MM.1S (cell line): ENCODE data around the gene YWHAH.

Experiments used
- DNase-seq: peaks from one replicate; pipeline ENCODE4 v3.0.0-alpha.2; 2015
- H2AFZ ChIP-seq: fragments of 300-600 bp; sonication (generic); 2 replicates; pipeline ENCODE4 v1.6.0; 2016; ENCODE audit warnings: antibody characterized with exemption, low read length
- H3F3A ChIP-seq: fragments of 300-600 bp; sonication (generic); 2 replicates; pipeline ENCODE4 v1.6.1; 2016; ENCODE audit warnings: mild to moderate bottlenecking, antibody characterized with exemption, low read length, moderate library complexity, mixed read lengths; ENCODE audit not compliant: insufficient read depth
- H3K27ac ChIP-seq: fragments of 300-600 bp; sonication (generic); 2 replicates; pipeline ENCODE4 v1.5.1; 2016; ENCODE audit warnings: mild to moderate bottlenecking, low read length
- H3K27me3 ChIP-seq: fragments of 300-600 bp; sonication (generic); replicated peaks from 2 replicates; pipeline ENCODE4 v1.6.0; 2016; ENCODE audit warnings: low read length; ENCODE audit not compliant: insufficient read depth
- H3K36me3 ChIP-seq: fragments of 300-600 bp; sonication (generic); replicated peaks from 2 replicates; pipeline ENCODE4 v1.6.1; 2016; ENCODE audit warnings: mild to moderate bottlenecking, low read length, mixed read lengths; ENCODE audit not compliant: insufficient read depth
- H3K4me1 ChIP-seq: fragments of 300-600 bp; sonication (generic); 2 replicates; pipeline ENCODE4 v1.6.1; 2016; ENCODE audit warnings: low read length, mixed read lengths
- H3K4me2 ChIP-seq: fragments of 300-600 bp; sonication (generic); 2 replicates; pipeline ENCODE4 v1.6.0; 2016; ENCODE audit warnings: low read depth, low read length
- H3K4me3 ChIP-seq: fragments of 300-600 bp; sonication (generic); 2 replicates; pipeline ENCODE4 v1.5.1; 2016; ENCODE audit warnings: low read length, mixed read lengths
- H3K79me2 ChIP-seq: fragments of 300-600 bp; sonication (generic); 2 replicates; pipeline ENCODE4 v1.6.1; 2016; ENCODE audit warnings: mixed run types, low read length, mixed read lengths
- H3K9ac ChIP-seq: fragments of 300-600 bp; sonication (generic); 2 replicates; pipeline ENCODE4 v1.6.1; 2016; ENCODE audit warnings: low read length, mixed read lengths
- H3K9me2 ChIP-seq: fragments of 300-600 bp; sonication (generic); replicated peaks from 2 replicates; pipeline ENCODE4 v1.6.1; 2016; ENCODE audit warnings: mild to moderate bottlenecking, low read length, mixed read lengths; ENCODE audit not compliant: insufficient read depth
- H3K9me3 ChIP-seq: fragments of 300-600 bp; sonication (generic); replicated peaks from 2 replicates; pipeline ENCODE4 v1.6.1; 2016; ENCODE audit warnings: mild to moderate bottlenecking, low read length, mixed read lengths; ENCODE audit not compliant: insufficient read depth
- H4K20me1 ChIP-seq: fragments of 300-600 bp; sonication (generic); 2 replicates; pipeline ENCODE4 v1.6.1; 2016; ENCODE audit warnings: mild to moderate bottlenecking, low read length, moderate library complexity, mixed read lengths; ENCODE audit not compliant: insufficient read depth
- CTCF ChIP-seq: fragments of 300-600 bp; sonication (generic); IDR thresholded peaks from 2 replicates; pipeline ENCODE4 v1.5.1; 2016; ENCODE audit warnings: antibody characterized with exemption, low read length, mixed read lengths
- EZH2 ChIP-seq: fragments of 300-600 bp; sonication (generic); optimal IDR thresholded peaks from 2 replicates; pipeline ENCODE3; 2017; ENCODE audit warnings: low read depth, mild to moderate bottlenecking, antibody characterized with exemption, low read length, mixed read lengths
- EZH2phosphoT487 ChIP-seq: fragments of 300-600 bp; sonication (generic); IDR thresholded peaks from 2 replicates; pipeline ENCODE4 v1.6.1; 2018; ENCODE audit warnings: antibody characterized with exemption, low read length

Gene YWHAH

GRCh38 chr22:31906086-31906485 is 38.2 kb upstream of the YWHAH start:
- H3K9me2 ChIP-seq: no peaks in the 10 kb centered on the region
- no peaks in the 10 kb centered on the region for H3K27me3 ChIP-seq
- H2AFZ ChIP-seq: no peak overlapping the region
- no peak overlapping the region for H3K9ac ChIP-seq
- no peaks in the 10 kb centered on the region for H3K79me2 ChIP-seq
- no peaks in the 10 kb centered on the region for H4K20me1 ChIP-seq
- no peaks in the 10 kb centered on the region for H3K9me3 ChIP-seq
- DNase-seq: no peak
- no peak overlapping the region for H3K4me3 ChIP-seq
- no peak overlapping the region for H3K27ac ChIP-seq
- TF ChIP-seq EZH2phosphoT487 (no peak), CTCF (no peak), EZH2 (no peak)
- no peaks in the 10 kb centered on the region for H3K36me3 ChIP-seq
- no peaks in the 10 kb centered on the region for H3F3A ChIP-seq
- H3K4me2 ChIP-seq: no peak overlapping the region
- no peaks in the 10 kb centered on the region for H3K4me1 ChIP-seq

- Histone ChIP-seq H4K20me1 (no peaks in the 10 kb centered on the region), H3K36me3 (no peaks in the 10 kb centered on the region), H3K4me2 (no peak overlapping the region), H3K9me3 (no peaks in the 10 kb centered on the region), H3K4me3 (no peak overlapping the region), H3K9me2 (no peaks in the 10 kb centered on the region), H2AFZ (no peak overlapping the region), H3K9ac (no peak overlapping the region), H3F3A (no peaks in the 10 kb centered on the region), H3K27ac (no peak overlapping the region), H3K27me3 (no peaks in the 10 kb centered on the region), H3K79me2 (no peaks in the 10 kb centered on the region), H3K4me1 (no peaks in the 10 kb centered on the region)
- DNase-seq: no peak
- TF ChIP-seq CTCF: no peak
- no peak for TF ChIP-seq EZH2
- TF ChIP-seq EZH2phosphoT487: no peak
Observed at GRCh38 chr22:31906569-31906968, 37.8 kb upstream of the YWHAH start.

GRCh38 chr22:31909977-31910376 is 34.4 kb upstream of the YWHAH start:
- Histone ChIP-seq H2AFZ (no peak overlapping the region), H3K79me2 (no peaks in the 10 kb centered on the region), H3K9ac (no peak overlapping the region), H3K9me2 (no peaks in the 10 kb centered on the region), H3K4me3 (no peak overlapping the region), H3K36me3 (no peaks in the 10 kb centered on the region), H3K4me2 (no peak overlapping the region), H3K27me3 (no peaks in the 10 kb centered on the region), H3K4me1 (no peaks in the 10 kb centered on the region), H3K9me3 (no peaks in the 10 kb centered on the region), H3K27ac (no peak overlapping the region), H4K20me1 (no peaks in the 10 kb centered on the region), H3F3A (no peaks in the 10 kb centered on the region)
- DNase-seq: no peak
- TF ChIP-seq EZH2: no peak

- no peak for TF ChIP-seq CTCF
- no peak for TF ChIP-seq EZH2
- Histone ChIP-seq H3K36me3 (no peaks in the 10 kb centered on the region), H3K27ac (no peak overlapping the region)
Observed at GRCh38 chr22:31911565-31912406, 32.5 kb upstream of the YWHAH start.

More at GRCh38 chr22:31911565-31912406, 32.5 kb upstream of the YWHAH start:
- Histone ChIP-seq H3K9ac (no peak overlapping the region), H3F3A (no peaks in the 10 kb centered on the region), H3K4me1 (peaks cover under 1% of the 10 kb centered on the region; the same call in 1 of the 2 replicates), H3K27me3 (no peaks in the 10 kb centered on the region), H3K9me2 (no peaks in the 10 kb centered on the region), H3K4me3 (no peak overlapping the region), H3K79me2 (no peaks in the 10 kb centered on the region), H2AFZ (no peak overlapping the region), H4K20me1 (no peaks in the 10 kb centered on the region), H3K9me3 (no peaks in the 10 kb centered on the region), H3K4me2 (no peak overlapping the region)
- no peak for DNase-seq
